Immature natural killer cell (primary cell): Measurements from ENCODE around the gene CPNE1. TPM values are rescaled to one million over a fixed set of nuclear protein-coding genes. Genes with fewer than 3 reads are reported as not detected.

Experiments used
- DNase-seq, 3 donors: peaks; one replicate each; pipeline ENCODE4 v3.0.0; 2022; ENCODE audit warnings: mixed read lengths in 1 of 3
- H3K27ac Mint-ChIP-seq, 6 donors: one replicate each; pipeline ENCODE4 v1.8.0; 2020; ENCODE audit warnings: mixed read lengths in 6 of 6, mild to moderate bottlenecking in 5 of 6, inconsistent platforms in 4 of 6, moderate library complexity in 3 of 6
- H3K27me3 Mint-ChIP-seq, 3 donors: one replicate each; pipeline ENCODE4 v1.8.0; 2020 to 2021; ENCODE audit warnings: low read depth in 3 of 3, mild to moderate bottlenecking in 3 of 3, mixed read lengths in 3 of 3, moderate library complexity in 3 of 3, inconsistent platforms in 1 of 3
- H3K36me3 Mint-ChIP-seq, 3 donors: one replicate each; pipeline ENCODE4 v1.8.0; 2020; ENCODE audit warnings: mixed read lengths in 3 of 3, inconsistent platforms in 2 of 3, mild to moderate bottlenecking in 2 of 3
- H3K4me1 Mint-ChIP-seq, 2 donors: one replicate each; pipeline ENCODE4 v1.8.0; 2020; ENCODE audit warnings: inconsistent platforms in 2 of 2, mild to moderate bottlenecking in 2 of 2, mixed read lengths in 2 of 2, moderate library complexity in 1 of 2
- H3K4me3 Mint-ChIP-seq, 5 donors: one replicate each; pipeline ENCODE4 v1.8.0; 2020; ENCODE audit warnings: mild to moderate bottlenecking in 5 of 5, mixed read lengths in 5 of 5, inconsistent platforms in 3 of 5, moderate library complexity in 3 of 5
- H3K9me3 Mint-ChIP-seq, 6 donors: one replicate each; pipeline ENCODE4 v1.8.0; 2020; ENCODE audit warnings: mild to moderate bottlenecking in 6 of 6, mixed read lengths in 6 of 6, inconsistent platforms in 4 of 6, moderate library complexity in 3 of 6
- polyA plus RNA-seq, 3 donors: library from polyadenylated mRNA; unstranded; fragments of 300-500 nt; fragmentation: Illumina TruSeq; gene quantifications; one replicate each; pipeline ENCODE4 v1.2.3, GENCODE V29; 2021

CPNE1 gene
- polyA plus RNA-seq, 3 donors from 2014 or later: 445 to 490 (median 454) TPM

- Mint-ChIP-seq H3K4me3 (no peak overlapping the region), H3K4me1 (no peaks in the 10 kb centered on the region), H3K36me3 (no peaks in the 10 kb centered on the region), H3K27me3 (peaks cover 0 to 4% (median 3%) of the 10 kb centered on the region in 3 donors), H3K9me3 (peaks cover 0 to 3% (median 0%) of the 10 kb centered on the region in 6 donors), H3K27ac (no peak overlapping the region)
- no peak for DNase-seq
Measured at GRCh38 chr20:35587436-35587835, 77.3 kb downstream of the CPNE1 start.

- no peak overlapping the region for H3K27ac Mint-ChIP-seq
- no peaks in the 10 kb centered on the region for H3K4me1 Mint-ChIP-seq
- H3K4me3 Mint-ChIP-seq: no peak overlapping the region
- no peak for DNase-seq
- H3K27me3 Mint-ChIP-seq: peaks cover 0 to 8% (median 3%) of the 10 kb centered on the region in 3 donors
- no peaks in the 10 kb centered on the region for H3K36me3 Mint-ChIP-seq
- H3K9me3 Mint-ChIP-seq: peaks cover 0 to 4% (median under 1%) of the 10 kb centered on the region in 6 donors
Measured at GRCh38 chr20:35586751-35587425, 77.8 kb downstream of the CPNE1 start.

GRCh38 chr20:35583636-35584560 is 80.8 kb downstream of the CPNE1 start:
- Mint-ChIP-seq H3K27me3 (peaks cover 0 to 12% (median 0%) of the 10 kb centered on the region in 3 donors), H3K36me3 (no peaks in the 10 kb centered on the region), H3K9me3 (peaks cover 0 to 13% (median 4%) of the 10 kb centered on the region in 6 donors), H3K27ac (no peak overlapping the region), H3K4me1 (no peaks in the 10 kb centered on the region), H3K4me3 (no peak overlapping the region)
- DNase-seq: no peak

GRCh38 chr20:35582741-35583404 is 81.8 kb downstream of the CPNE1 start:
- no peaks in the 10 kb centered on the region for H3K36me3 Mint-ChIP-seq
- H3K4me1 Mint-ChIP-seq: no peaks in the 10 kb centered on the region
- no peak for DNase-seq
- H3K4me3 Mint-ChIP-seq: no peak overlapping the region
- no peak overlapping the region for H3K27ac Mint-ChIP-seq
- H3K9me3 Mint-ChIP-seq: peaks cover 0 to 13% (median 4%) of the 10 kb centered on the region in 6 donors
- H3K27me3 Mint-ChIP-seq: peaks cover 0 to 10% (median 0%) of the 10 kb centered on the region in 3 donors

- peaks cover 0 to 13% (median 4%) of the 10 kb centered on the region in 6 donors for H3K9me3 Mint-ChIP-seq
- H3K27me3 Mint-ChIP-seq: peaks cover 0 to 10% (median 0%) of the 10 kb centered on the region in 3 donors
- no peaks in the 10 kb centered on the region for H3K4me1 Mint-ChIP-seq
- no peak for DNase-seq
- no peak overlapping the region for H3K4me3 Mint-ChIP-seq
- no peak overlapping the region for H3K27ac Mint-ChIP-seq
- no peaks in the 10 kb centered on the region for H3K36me3 Mint-ChIP-seq
Measured at GRCh38 chr20:35582131-35582530, 82.6 kb downstream of the CPNE1 start.

GRCh38 chr20:35579196-35579595 is 85.5 kb downstream of the CPNE1 start:
- no peak for DNase-seq
- H3K4me3 Mint-ChIP-seq: no peak overlapping the region
- peaks cover 0 to 14% (median 6%) of the 10 kb centered on the region in 6 donors for H3K9me3 Mint-ChIP-seq
- no peaks in the 10 kb centered on the region for H3K4me1 Mint-ChIP-seq
- H3K36me3 Mint-ChIP-seq: peaks cover 0 to 3% (median 0%) of the 10 kb centered on the region in 3 donors
- H3K27ac Mint-ChIP-seq: no peak overlapping the region
- peaks cover 0 to 12% (median 2%) of the 10 kb centered on the region in 3 donors for H3K27me3 Mint-ChIP-seq

- H3K4me3 Mint-ChIP-seq: no peak overlapping the region
- no peak overlapping the region for H3K27ac Mint-ChIP-seq
- DNase-seq: no peak
- H3K9me3 Mint-ChIP-seq: peaks cover 0 to 18% (median 6%) of the 10 kb centered on the region in 6 donors
- H3K4me1 Mint-ChIP-seq: no peaks in the 10 kb centered on the region
- H3K36me3 Mint-ChIP-seq: peaks cover 0 to 5% (median 0%) of the 10 kb centered on the region in 3 donors
- H3K27me3 Mint-ChIP-seq: peaks cover 0 to 12% (median 2%) of the 10 kb centered on the region in 3 donors
Measured at GRCh38 chr20:35578469-35578868, 86.2 kb downstream of the CPNE1 start.

GRCh38 chr20:35576816-35577215 is 87.9 kb downstream of the CPNE1 start:
- H3K9me3 Mint-ChIP-seq: peaks cover 4 to 19% (median 8%) of the 10 kb centered on the region in 6 donors
- no peaks in the 10 kb centered on the region for H3K4me1 Mint-ChIP-seq
- DNase-seq: no peak
- H3K4me3 Mint-ChIP-seq: no peak overlapping the region
- peaks cover 0 to 6% (median 2%) of the 10 kb centered on the region in 3 donors for H3K27me3 Mint-ChIP-seq
- H3K36me3 Mint-ChIP-seq: peaks cover 4 to 5% (median 5%) of the 10 kb centered on the region in 3 donors
- no peak overlapping the region for H3K27ac Mint-ChIP-seq

Other genes with a start within 250 kb of the CPNE1 start
- not detected for gene GDF5, start 226.7 kb downstream of the CPNE1 start, polyA plus RNA-seq
- gene CEP250, start 209.3 kb downstream of the CPNE1 start, polyA plus RNA-seq: 10 to 100 TPM in 1 of 3 donors, 1 to 10 TPM in 2; 2.5 to 22.4 (median 4.4) TPM
- not detected for gene C20orf173, start 135.2 kb downstream of the CPNE1 start, polyA plus RNA-seq
- 100 to 1,000 TPM; 102 to 169 (median 138) TPM for gene ERGIC3, start 122.8 kb downstream of the CPNE1 start, polyA plus RNA-seq
- under 1 TPM in 2 of 3 donors, not detected in 1; 0.56 to 0.89 TPM for gene SPAG4, start 49.1 kb downstream of the CPNE1 start, polyA plus RNA-seq
- 10 to 100 TPM; 14.7 to 32.9 (median 18.7) TPM for gene RBM12, start within 50 bp of the CPNE1 start, polyA plus RNA-seq
- 10 to 100 TPM in 2 of 3 donors, 1 to 10 TPM in 1; 8.1 to 21.3 (median 20.0) TPM for gene NFS1, start 34.5 kb upstream of the CPNE1 start, polyA plus RNA-seq
- gene ROMO1, start 34.5 kb upstream of the CPNE1 start, polyA plus RNA-seq: 100 to 1,000 TPM; 298 to 612 (median 340) TPM
- 100 to 1,000 TPM; 120 to 203 (median 142) TPM for gene RBM39, start 77.4 kb upstream of the CPNE1 start, polyA plus RNA-seq
- gene PHF20, start 107.1 kb upstream of the CPNE1 start, polyA plus RNA-seq: 100 to 1,000 TPM in 2 of 3 donors, 10 to 100 TPM in 1; 92.6 to 140 (median 112) TPM